NCI-H226 (cell line): ENCODE data around the gene USP13.

Experiments
- DNase-seq: peaks from one replicate; pipeline ENCODE4 v3.0.0-alpha.2; 2015

Gene USP13

GRCh38 chr3:179806177-179806576 lies 153.3 kb downstream of the USP13 start:
- no peak for DNase-seq

- no peak for DNase-seq
These were observed 154.7 kb downstream of the USP13 start for GRCh38 chr3:179807588-179807987.

- no peak for DNase-seq
These were observed 156.8 kb downstream of the USP13 start for GRCh38 chr3:179809639-179810038.

GRCh38 chr3:179811321-179812095 lies 158.7 kb downstream of the USP13 start:
- DNase-seq, result peak; percentile 61

GRCh38 chr3:179812096-179812382 lies 159.2 kb downstream of the USP13 start:
- no peak for DNase-seq

- DNase-seq, result no peak
These were observed 166.5 kb downstream of the USP13 start for GRCh38 chr3:179819379-179819778.

GRCh38 chr3:179822296-179822695 lies 169.5 kb downstream of the USP13 start:
- DNase-seq, result no peak

GRCh38 chr3:179825527-179826246 lies 172.8 kb downstream of the USP13 start:
- no peak for DNase-seq

- DNase-seq, result no peak
These were observed 173.4 kb downstream of the USP13 start for GRCh38 chr3:179826247-179826637.

GRCh38 chr3:179828738-179829137 lies 175.9 kb downstream of the USP13 start:
- DNase-seq, result no peak

GRCh38 chr3:179829401-179829800 lies 176.6 kb downstream of the USP13 start:
- DNase-seq, result no peak

- no peak for DNase-seq
These were observed 179.6 kb downstream of the USP13 start for GRCh38 chr3:179832333-179832854.

GRCh38 chr3:179833294-179833693 lies 180.5 kb downstream of the USP13 start:
- no peak for DNase-seq

- DNase-seq, result no peak
These were observed 184.5 kb downstream of the USP13 start for GRCh38 chr3:179837374-179837773.
